Activated CD4-positive, alpha-beta T cell treated with anti-CD3 and anti-CD28 coated beads, Interleukin-2, Interleukin-4, amounts not matched to agents 100 ng/mL and 50 ng/mL, durations not matched to agents 16 hours and 8 hours (primary cell): ENCODE results near the gene ZFP36L2.
A peak's percentile ranks its signal among the peaks of the same experiment; 100 is the strongest.

Experiments
- DNase-seq: peaks from one replicate; pipeline ENCODE4 v3.0.0-alpha.2; 2020; ENCODE audit warnings: low spot score

ZFP36L2 gene

GRCh38 chr2:43226558-43226954 lies at the start of gene ZFP36L2:
Gene ZFP36L2, minus strand, starts transcription at chr2:43226606. Its CDS starts 291 bp downstream, at chr2:43226315.
- DNase-seq: peak; percentile 96

GRCh38 chr2:43274721-43275120 lies 48.3 kb upstream of the ZFP36L2 start:
- DNase-seq: no peak

GRCh38 chr2:43274055-43274454 lies 47.6 kb upstream of the ZFP36L2 start:
- DNase-seq: no peak

GRCh38 chr2:43273529-43273928 lies 47.1 kb upstream of the ZFP36L2 start:
- no peak for DNase-seq

DNA sequence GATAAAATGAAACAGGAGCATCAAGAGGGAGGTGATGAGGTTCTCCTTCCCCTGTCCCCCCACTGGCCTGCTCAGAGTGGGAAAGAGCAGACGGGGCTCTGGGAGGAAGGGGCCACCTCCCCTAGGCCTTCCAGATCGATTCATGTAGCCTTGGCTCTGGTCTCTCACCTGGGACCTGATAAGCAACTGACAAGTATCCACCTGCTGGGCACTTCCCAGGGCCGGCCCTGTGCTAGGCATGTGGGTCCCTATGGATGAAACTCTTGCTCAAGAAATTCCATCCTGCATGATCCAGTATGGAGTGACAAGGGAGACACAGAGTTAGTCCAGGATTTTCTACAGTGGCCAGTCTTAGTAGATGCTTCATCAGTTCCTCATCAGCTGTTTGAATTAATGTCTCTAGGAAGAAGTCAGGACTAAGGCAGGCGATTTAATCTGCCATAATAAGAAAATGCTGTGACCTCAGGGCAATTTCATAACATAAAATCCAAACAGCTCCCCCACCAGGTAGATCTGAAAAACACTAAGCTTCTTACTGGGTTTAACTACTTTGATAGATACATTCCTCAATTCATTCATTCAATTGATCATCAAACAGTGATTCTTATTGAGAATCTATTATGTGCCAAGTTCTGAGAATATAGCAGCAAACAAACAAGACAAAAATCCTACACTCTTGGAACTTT lies 44.7 kb upstream of the ZFP36L2 start:
- DNase-seq: no peak

DNA sequence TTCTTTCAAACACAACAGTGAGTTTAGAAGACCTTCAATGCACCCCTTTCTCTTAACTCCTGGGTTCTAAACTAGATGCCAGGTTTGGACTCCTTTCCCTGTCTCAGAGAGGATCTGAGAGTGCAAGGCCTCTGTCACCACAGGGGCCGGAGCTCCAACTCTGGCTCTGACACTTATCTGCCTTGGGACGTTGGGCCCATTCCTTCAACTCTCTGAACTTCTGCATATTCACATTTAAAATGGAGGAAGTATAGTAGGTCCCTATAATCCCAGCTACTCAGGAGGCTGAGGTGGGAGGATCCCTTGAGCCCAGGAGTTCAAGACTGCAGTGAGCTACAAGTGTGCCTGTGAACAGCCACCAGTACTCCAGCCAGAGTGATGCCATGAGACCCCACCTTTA lies 44.1 kb upstream of the ZFP36L2 start:
- no peak for DNase-seq

DNA sequence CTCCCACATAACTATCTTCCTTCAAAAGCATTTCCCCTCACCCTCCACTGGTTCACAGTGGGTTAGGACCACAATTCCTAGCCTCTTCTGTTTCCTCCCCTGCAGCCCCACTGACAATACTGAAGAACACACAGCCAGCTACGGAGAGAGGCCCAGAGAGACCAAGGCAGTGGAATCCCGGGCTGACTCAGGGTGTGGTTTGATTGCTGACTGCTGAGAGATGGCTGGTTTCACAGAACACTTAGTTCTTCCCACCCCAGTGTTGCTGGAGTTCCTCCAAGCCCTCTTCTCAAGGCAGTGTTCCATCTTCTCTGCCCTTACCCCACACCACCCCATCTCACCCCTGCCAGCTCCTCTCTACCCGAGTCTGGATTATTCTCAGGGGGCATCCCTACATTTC lies 43.3 kb upstream of the ZFP36L2 start:
- DNase-seq: no peak

DNA sequence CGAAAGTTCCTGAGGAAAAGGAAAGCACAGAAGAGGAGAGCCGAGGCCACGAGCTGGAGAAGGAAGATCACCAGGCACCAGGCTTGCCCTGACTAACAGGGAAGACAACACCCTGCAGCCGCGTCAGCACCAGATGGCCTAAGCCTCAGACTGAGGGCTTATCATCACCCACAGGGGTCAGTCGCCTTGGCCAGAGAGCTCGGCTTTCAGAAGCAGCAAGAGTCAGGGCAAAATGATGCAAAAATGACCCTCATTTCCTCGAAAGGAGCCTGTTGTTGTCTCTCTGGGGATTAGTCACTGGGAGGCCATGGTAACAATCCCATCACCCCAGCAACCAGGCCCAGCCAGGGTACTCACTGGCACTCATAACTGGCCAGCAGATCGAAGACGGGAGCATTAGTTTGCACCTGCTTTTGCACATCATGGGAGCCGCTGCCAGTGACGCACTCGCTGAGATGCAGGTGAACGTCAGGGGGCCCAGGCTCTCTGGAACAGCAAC lies 42.7 kb upstream of the ZFP36L2 start:
- no peak for DNase-seq

GRCh38 chr2:43268066-43268953 lies 41.9 kb upstream of the ZFP36L2 start:
- no peak for DNase-seq

DNA sequence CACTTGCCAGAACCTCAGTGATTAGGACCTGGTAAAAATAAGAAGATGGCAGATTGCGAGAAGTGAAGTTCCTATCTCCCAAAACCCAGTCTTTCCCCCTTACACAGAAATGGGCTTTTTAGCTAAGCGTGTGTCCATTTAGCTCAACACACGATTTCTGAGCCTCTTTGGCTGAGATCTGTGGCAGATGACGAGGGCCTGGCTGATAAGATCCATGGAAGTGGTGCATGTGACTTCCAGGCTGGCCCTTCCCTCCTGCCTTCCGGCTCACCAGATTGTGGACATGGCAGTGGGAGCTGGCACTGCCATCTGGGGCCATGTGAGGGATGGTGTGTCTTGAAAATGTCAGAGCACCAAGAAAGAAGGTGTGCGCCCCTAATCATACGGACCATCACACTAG lies 41.0 kb upstream of the ZFP36L2 start:
- no peak for DNase-seq

- no peak for DNase-seq
Measured at GRCh38 chr2:43266711-43267111, 40.3 kb upstream of the ZFP36L2 start.

GRCh38 chr2:43265421-43265820 lies 39.0 kb upstream of the ZFP36L2 start:
- DNase-seq: no peak

GRCh38 chr2:43265001-43265400 lies 38.6 kb upstream of the ZFP36L2 start:
- no peak for DNase-seq

DNA sequence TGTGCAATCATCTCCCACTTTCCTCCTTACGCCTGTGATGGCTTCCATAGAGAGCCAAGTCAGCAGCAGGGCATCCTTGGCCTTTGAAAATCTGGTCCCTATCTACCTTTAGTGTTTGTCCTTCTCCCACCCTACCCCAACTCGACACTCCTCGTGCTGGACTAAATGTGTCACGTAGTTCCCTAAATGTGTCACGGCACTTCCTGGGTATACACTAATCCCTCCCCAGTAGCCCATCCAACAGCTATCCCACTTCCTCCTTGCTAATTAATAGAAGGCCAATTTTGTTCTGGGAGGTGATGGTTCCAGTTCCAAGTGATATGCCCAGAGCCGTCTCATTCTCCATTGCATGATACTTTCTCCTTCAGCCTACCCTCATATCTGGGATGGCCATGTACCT lies 36.5 kb upstream of the ZFP36L2 start:
- DNase-seq: no peak

- no peak for DNase-seq
Measured at GRCh38 chr2:43262239-43262638, 35.8 kb upstream of the ZFP36L2 start.

DNA sequence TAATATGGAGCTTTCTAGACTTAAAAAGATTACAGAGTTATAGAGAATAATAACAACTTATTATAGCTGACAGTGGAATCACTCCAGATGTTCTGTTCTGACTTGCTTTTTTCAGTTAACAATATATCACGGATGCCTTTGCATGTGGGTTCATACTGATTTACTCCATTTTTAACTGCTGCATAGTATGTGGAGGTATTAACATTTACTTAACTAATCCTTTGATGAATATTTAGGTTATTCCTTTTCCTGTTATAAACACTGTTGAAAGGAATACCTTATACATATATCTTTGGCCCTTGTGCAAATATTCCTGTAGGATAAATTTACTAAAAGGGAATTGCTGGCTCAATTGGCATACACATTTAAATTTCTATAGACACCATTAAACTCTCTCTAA lies 33.1 kb upstream of the ZFP36L2 start:
- no peak for DNase-seq

DNA sequence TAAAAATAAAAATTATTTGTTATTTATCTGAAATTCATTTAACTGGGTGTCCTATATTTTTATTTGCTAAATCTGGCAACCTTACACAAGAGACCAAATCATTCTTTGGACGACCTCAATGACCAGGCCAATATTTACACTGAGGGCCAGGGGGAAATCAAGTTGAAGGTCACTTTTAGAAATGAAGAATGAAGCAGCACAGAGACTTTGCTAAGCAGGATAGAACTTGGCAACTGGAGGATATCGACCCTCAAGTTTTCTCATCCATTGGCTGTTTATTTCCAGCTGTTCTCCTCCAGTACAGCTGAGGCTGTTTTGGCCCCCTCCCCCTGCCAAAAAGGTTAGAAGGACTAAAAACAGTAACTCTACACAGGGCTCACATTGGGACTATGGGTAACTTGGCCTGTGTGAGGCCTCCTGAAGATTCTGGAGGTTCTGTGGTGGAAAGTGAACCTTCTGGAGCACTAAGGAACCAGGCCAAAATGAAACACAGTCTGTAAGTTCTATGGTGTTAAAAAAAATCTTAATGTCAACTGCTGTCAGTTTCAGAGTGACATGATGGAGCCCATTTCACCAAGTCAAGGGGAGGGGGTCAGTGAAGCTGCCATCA lies 32.2 kb upstream of the ZFP36L2 start:
- DNase-seq: no peak

- DNase-seq: no peak
Measured at GRCh38 chr2:43255296-43255910, 29.0 kb upstream of the ZFP36L2 start.

DNA sequence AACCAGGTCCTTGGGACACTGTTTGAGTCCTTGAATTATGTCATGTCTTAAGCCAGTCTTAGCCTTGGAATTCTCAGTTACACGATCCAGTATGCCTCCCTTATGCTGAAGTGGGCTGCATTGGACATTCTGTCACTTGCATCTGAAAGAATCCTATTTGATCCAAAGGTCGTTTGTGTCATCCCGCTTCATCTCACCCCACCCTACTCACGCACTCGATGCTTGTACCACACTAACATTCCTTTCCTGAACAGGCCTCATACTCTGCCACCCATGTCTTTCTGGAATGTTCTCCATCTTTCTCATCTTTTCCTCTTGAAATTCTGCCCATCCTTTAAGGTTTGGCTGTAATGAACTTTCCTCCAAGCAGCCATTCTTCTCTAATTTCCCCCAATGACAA lies 27.9 kb upstream of the ZFP36L2 start:
- DNase-seq: no peak

DNA sequence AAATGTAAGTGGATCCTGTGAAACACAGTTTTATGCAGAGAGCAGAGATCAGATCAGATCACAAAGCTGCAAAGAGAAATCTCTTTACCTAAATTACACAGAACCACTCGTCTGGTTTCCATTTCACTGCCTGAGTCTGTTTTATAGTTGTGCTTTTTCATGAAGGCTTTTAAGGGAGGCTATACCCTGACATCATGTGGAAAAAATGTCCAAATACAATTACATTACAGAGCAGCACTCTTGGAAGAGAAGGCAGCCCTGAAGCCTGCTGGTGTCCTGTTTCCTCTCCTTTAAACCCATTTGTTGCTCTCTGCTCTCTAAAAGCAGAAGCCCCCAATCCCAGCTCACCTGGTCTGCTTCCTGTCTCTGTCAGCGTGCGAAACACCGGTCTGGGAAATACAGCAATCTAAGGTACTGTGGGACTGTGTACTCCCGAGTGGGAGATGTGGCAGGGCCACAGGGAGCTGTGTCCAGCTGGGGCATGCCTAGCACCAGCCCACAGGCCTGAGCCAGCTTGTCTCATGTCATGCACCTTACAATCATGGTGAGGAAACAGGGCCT lies 24.8 kb upstream of the ZFP36L2 start:
- no peak for DNase-seq

DNA sequence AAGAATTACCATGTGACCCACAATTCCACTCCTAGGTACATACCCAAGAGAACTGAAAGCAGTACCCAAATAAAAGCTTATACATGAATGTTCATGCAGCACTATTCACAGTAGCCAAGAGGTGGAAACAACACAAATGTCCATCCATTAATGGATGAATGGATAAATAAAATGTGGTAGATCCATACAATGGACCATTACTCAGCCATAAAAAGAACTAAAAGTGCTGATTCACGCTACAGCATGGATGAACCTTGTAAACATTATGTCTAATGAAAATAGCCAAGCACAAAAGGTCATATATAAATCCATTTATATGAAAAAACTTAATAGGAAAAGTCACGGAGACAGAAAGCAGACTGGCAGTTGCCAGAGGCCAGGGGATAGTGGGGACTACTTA lies 23.6 kb upstream of the ZFP36L2 start:
- no peak for DNase-seq

DNA sequence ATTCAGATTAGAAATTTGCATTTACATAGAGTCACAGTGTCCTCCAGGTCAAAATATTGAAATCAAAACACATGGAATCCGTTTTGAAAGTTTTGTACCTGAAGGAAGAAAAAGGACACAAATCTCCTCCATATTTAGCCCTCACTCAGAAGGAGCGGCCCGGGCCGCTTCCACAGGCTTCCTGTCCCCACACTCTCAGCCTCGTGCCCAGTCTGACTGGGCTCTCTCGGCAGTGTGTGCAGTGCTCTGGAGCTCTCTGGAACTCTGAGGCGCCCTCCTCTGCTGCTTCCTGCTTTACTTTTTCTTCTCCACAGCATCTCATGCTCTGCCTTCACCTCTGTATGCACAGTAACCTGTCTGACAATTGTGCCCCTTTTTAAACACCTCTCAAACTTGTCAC lies 22.2 kb upstream of the ZFP36L2 start:
- no peak for DNase-seq
